Stimulated activated CD4-positive, alpha-beta T cell treated with anti-CD3 and anti-CD28 coated beads, Interleukin-12 subunit alpha, Interleukin-12 subunit beta, amount 100 ng/mL, for 4 hours (primary cell): ENCODE data around the gene CCDC82.

Experiments
- DNase-seq: peaks from one replicate; pipeline ENCODE4 v3.0.0-alpha.2; 2020

CCDC82 gene

GRCh38 chr11:96328395-96329010, 61.2 kb downstream of the CCDC82 start:
- no peak for DNase-seq

- DNase-seq = no peak
These were observed 62.8 kb downstream of the CCDC82 start for GRCh38 chr11:96326959-96327358.

DNA sequence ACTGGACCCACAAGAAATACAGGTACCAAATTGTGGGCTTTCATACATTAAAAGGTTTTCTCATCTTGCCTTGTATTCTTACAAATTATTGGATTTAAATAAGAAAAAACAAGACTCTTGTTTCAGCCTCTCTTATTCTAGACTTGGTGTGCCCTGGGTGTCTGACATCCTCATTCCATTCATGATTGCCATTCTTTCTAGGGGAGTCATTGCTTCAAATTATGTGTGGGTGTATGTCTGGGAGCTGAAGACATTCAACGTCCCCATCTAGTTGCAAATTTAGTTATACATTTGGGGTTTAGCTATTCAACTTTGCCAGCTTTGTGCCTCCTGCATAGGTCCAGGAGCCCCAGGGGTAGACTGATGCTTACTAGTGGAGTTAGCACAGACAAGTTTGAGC, 64.8 kb downstream of the CCDC82 start:
- no peak for DNase-seq

GRCh38 chr11:96323642-96323985, 66.1 kb downstream of the CCDC82 start:
- DNase-seq = no peak

DNA sequence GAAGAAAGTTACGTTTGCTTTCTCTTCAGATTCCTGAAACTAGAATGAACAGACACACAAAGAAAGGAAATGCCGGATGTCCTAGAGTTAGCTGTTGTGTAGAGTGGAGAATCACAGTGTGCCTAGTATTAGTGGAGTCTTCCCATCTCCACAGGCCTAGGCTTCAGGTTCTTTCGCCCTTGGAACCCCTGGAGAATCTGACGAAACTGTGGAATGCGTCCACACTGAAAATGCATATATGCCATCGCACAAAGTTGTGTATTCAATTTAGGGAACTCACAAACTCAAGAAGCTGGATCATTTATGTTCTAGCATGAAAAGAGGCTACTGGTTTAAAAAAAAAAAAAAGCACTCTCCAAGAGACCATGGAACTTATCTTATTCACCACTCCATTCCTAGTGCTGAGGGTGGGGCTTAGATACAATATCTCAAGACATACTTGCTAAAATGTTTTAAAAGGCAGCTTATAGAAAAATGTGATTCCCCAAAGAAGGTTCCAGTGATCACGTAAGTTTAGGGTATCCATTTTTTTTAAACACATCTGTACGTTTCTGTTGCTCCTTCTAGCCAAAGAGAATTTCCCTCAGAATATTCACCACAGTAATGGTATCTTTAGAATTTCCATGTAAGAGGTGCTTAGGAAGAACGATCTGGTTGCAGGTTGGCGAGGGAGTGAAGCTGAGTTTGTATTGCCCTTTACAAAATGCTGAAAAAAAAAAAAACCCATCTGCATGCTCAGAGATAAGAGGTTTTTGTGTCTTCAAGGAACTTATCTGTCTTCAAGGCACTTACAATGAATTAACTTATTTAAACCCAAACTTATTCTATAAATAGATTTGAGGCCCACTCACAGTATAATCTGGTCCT, 66.7 kb downstream of the CCDC82 start:
- DNase-seq = no peak

- DNase-seq = no peak
These were observed 68.6 kb downstream of the CCDC82 start for GRCh38 chr11:96321091-96321490.

DNA sequence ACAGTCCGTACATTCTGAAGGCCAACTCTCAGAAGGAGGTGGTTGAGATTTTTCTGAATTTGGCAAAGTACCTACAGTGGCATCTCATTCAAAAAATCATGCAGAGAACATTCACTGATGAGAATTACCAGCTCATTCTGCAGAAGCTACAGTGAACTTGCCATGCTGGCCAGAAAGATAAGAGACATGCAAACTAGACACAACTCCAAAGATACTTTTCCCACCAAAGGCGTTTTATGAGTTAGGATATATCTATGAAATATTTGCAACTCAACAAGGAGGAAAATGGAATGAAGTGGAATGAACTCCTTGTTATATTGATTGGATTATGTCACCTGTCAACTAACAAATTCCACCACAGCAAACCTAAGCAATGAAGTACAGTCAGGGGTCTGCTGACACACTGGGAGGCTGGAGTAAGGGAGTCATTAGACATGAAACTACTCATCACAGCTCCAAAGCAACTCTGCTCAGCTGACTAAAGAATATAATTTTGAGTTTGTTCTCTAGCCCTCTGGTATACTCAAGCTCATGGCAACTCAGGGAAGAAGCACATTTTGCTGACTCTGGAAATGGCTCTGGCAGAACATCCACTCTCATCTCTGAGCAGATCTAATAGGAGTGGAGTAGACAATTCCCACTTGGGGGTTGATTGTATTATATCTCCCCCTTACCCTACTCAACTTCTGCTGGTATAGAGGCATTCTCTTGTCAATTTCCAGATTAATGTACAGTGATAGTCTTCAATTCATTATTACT, 69.6 kb downstream of the CCDC82 start:
- no peak for DNase-seq

DNA sequence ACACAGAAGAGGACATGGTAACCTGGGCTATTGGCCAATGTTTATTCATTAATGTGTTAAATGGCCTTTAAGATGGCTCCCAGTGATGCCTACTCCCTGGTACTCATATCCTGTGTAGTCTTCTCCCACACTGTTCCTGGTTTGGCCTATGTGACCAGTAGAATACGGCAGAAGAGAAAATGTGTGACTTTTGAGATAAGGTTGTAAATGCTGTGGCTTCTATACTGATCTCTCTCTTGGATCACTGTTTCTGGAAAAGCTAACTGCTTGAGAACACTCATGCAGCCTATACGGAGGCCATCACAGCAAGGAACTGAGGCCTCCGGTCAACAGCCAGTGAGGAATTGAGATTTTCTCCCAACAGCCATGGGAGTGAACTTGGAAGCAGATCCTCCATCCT, 70.9 kb downstream of the CCDC82 start:
- no peak for DNase-seq

DNA sequence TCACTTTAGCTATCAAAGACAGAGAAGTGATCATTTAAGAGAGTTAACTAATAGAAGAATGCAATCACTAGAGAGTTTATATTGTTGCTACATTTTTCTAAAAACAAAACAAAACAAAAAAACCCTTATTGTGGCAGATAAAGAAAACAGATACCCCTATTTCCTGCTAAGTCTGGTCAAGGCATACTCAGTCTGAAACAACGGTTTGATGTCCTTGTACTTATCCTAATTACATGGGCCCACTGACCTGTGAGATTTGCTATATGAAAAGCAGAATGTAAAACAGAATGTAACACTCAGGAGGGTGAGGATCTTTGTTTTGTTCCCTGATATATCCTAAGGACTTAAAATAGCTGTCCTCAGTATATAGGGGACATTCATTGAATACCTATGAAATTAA, 71.3 kb downstream of the CCDC82 start:
- no peak for DNase-seq

GRCh38 chr11:96317985-96318384, 71.7 kb downstream of the CCDC82 start:
- DNase-seq = no peak

- no peak for DNase-seq
These were observed 72.1 kb downstream of the CCDC82 start for GRCh38 chr11:96317571-96317970.

DNA sequence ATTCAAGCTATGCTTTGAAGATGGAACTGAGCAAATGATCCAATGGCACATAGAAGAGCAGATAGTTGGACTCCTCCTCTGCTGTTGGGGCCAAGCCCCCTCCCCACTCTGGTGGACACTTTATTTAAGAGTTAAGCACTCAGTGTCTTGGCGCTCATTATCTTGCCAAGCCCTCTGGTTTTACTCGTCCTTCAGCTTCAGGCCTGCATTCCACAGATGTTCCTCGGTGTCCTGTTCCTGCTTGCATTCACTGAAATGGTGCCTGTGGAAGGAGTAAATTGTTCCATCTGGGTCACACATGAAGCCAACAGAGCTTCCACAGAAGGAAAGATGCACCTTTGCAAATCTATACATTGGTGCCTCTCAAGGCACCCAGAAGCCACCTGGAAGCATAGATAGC, 72.8 kb downstream of the CCDC82 start:
- DNase-seq = no peak

DNA sequence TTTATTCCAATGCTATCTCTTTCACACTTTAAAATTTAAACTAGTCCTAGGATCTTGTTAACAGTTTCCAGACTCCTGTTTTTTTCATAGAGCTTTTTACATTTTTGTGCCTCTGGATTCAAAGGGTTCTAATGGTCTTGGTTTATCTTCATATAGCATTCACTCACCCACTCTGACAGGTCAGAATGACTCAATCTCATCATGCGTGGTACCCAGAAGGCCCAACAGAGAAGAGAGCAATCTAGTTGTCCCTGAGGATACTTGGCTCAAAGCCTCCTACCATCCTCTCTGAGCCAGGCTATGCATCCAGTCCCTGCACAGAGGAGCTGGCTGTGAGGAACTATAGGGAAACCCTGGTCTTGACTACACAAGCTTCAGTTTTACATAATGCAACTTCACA, 74.2 kb downstream of the CCDC82 start:
- no peak for DNase-seq

DNA sequence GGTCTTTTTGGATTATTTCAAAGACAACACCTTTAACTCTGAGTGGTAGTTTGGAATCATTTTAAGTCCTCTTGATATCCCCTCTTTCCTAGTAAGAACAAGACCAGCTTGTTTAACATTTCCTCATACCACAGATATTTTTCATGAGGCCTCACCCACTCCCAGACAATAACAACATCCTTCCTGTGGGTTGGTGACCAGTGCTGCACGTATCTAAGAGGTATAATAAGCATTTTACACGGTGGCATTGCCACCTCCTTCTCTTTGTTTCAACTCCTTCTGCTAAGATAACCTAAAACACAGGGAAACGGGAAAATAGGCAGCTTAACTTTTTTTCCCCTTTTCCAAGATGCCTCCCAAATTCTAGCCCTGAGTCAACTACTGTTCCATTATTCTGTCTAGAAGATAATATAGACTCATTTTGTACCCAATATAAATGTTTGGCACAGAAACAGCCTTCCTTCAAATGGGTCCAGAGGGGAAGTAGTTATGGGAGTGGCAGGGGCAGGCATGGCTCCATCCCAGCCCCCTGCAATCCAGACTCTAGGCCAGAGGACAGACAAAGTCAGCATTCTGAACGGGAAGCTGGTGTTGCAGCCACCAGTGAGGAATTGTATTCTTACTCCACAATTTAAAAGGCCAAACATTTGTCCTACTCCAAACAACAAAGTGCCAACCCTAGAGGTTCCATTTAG, 75.2 kb downstream of the CCDC82 start:
- no peak for DNase-seq

- DNase-seq = no peak
These were observed 76.5 kb downstream of the CCDC82 start for GRCh38 chr11:96313163-96313562.

- DNase-seq = no peak
These were observed 78.6 kb downstream of the CCDC82 start for GRCh38 chr11:96311120-96311568.

GRCh38 chr11:96310236-96310635, 79.5 kb downstream of the CCDC82 start:
- DNase-seq = no peak

DNA sequence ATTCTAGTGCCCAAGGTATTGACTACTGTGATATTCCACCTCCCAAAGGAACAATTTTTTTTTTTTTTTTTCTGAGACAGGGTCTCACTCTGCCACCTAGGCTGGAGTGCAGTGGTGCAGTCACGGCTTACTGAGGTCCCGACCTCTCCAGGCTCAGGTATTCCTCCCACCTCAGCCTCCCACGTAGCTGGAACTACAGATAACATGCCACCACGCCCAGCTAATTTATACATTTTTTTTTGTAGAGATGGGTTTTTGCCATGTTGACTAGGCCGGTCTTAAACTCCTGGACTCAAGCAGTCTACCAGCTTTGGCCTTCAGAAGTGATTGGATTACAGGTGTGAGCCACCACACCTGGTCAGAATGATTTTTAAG, 80.1 kb downstream of the CCDC82 start:
- no peak for DNase-seq

DNA sequence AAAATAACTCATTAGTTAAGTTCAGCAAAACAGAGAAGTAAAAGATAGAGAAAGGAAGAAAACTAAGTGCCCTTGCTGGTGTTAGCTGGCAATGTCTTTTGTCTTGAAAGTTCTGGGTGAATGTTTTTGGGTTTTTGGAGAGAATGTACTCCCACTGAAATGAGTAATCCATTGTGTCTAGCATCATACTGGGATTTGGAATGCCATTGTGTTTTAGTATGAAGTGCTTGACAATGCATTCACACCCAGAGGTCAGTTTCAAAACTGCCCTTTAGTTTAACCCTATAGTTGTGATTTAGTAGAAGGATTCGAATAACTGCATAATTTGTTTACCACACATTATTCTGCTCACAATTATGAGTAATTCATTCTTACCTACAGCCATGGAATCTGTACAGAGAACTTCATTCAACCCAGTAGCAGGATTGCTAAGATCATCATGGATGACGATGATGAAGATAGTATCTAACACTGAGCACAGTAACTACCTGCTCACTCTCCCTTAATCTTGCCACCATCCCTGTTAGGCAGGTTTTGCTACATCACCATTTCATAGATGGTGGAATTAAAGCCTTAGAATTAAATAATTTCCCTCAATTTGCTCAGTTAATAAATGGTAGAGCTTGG, 80.6 kb downstream of the CCDC82 start:
- no peak for DNase-seq

- DNase-seq = no peak
These were observed 82.0 kb downstream of the CCDC82 start for GRCh38 chr11:96307776-96308140.

DNA sequence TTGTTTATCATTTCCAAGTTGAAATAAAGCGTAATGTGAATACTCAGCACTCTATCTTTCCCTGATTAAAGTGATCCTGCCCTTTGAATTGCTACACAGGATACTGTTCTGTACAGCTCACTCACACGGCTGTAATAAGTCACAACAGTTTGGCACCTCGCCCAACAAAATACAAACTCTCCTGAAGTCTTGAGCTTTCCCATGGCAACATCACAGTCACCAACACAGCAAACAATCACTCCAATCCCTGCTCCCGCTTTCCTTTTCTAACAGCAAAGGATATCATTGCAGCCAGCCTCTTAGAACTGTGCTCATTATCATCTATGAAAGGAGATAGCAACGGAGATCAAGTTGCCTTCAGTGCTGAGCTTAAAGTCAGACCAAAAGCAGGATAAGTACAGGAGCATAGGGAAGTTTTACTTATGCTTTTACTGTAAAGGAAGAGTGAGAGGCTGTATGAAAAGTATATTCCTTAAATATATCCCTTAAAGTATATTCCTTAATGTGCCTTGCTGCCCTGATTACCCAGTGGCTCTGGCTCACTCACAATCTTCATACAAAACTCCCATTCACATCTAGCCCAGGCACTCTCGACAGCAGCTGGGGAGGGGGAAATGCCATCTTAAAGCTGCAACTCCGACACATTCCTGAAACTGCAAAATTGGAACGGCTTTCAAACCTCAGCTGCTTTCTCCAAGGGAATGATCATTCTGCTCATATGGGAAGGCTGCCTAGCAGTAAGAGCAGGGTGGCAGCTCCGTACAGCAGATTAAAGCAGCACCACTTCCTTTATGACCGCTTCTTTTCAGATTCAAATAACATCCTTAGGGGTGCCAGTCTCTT, 82.6 kb downstream of the CCDC82 start:
- no peak for DNase-seq

DNA sequence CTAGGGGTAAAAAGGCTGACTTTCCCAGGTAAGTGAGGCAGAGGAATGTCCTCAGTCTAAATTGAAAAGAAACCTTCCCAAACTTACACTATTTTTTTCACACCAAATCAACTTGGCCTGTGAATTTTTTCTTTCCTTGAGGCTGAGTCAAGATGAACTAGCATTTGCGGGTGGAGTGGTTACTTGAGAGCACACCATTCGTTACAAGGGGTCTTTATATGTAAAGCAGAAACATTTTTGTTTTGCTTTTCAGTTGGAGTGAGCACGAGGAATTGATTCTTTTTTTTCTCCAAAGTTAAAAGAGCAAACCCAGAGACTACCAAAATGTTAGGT, 83.1 kb downstream of the CCDC82 start:
- DNase-seq = no peak
